Suprapubic skin (tissue), 3 donors: Measurements from ENCODE around the gene KRTAP12-2.

Experiments used
- CTCF ChIP-seq, 2 donors: fragments of 200-600 bp in 1 of 2; fragments of 450-650 bp in 1 of 2; sonication (generic) in 1 of 2; IDR thresholded peaks; one replicate each; pipeline ENCODE4 v1.5.1; 2016 to 2019; ENCODE audit warnings: antibody characterized with exemption in 2 of 2, mild to moderate bottlenecking in 1 of 2, moderate library complexity in 1 of 2
- EP300 ChIP-seq: sonication (generic); formaldehyde crosslinking; IDR thresholded peaks from one replicate; pipeline ENCODE4 v1.6.1; 2017; ENCODE audit warnings: antibody characterized with exemption
- POLR2A ChIP-seq, 2 donors: fragments of 450-650 bp; IDR thresholded peaks; one replicate each; pipeline ENCODE4 v1.6.1; 2017; ENCODE audit warnings: antibody characterized with exemption in 2 of 2, mild to moderate bottlenecking in 2 of 2, moderate library complexity in 2 of 2

GRCh38 chr21:44684483-44684882, 17.8 kb upstream of the KRTAP12-2 start:
- TF ChIP-seq CTCF (IDR thresholded peaks at IDR 0.05) (no peak), EP300 (no peak), POLR2A (IDR thresholded peaks at IDR 0.05) (no peak)
